Epidermal melanocyte (primary cell): Measurements from ENCODE around the gene DLEC1.
"Not testable (repeated sequence)": the region's sequence is repeated elsewhere in the genome, so short reads cannot be mapped to it uniquely, and the experiment has no call there.

Experiments
- DNase-seq: peaks from one replicate; pipeline ENCODE4 v3.0.0; 2011; ENCODE audit warnings: low spot score; ENCODE audit not compliant: insufficient read length

The DLEC1 gene

DNA sequence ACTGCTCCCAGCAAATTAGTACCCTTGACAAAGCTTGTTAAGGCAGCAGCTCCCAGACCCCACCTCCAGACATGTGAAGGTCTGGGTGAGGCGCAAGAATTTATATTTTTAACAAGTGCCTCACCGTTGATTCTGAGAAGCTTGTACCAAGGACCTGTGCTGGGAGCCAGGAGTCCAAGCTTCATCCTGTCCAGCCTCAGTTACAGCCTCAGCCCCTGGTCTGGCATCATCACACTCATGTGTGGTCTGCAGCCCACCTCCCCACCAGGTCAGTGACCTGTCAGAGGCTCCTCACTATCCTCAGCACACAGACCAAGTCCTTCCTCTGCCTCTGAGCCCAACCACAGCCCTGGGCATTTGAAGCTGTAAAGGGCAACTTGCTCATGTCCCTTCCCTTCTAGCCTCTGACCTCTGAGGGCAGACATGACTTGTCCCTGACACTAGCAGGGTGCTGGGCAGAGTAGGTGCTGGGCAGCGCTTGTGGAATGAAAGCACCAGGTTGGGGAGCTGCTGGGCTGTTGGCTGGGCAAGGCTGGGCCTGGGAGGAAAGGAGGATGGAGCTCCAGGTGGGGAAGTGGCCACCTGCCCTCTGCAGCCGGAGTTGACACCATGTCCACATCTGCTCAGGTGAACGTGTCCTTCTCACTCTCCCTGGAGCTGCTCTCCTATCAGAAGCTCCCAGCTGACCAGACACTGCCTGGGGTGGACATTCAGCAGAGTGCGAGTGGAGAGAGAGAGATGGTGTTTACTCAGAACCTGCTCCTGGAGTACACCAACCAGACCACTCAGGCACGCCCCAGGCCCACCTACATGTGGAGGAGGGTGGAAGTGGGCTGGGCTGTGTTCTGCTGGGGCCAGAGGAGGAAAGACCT, 81.0 kb downstream of the DLEC1 start:
- no peak for DNase-seq

DNA sequence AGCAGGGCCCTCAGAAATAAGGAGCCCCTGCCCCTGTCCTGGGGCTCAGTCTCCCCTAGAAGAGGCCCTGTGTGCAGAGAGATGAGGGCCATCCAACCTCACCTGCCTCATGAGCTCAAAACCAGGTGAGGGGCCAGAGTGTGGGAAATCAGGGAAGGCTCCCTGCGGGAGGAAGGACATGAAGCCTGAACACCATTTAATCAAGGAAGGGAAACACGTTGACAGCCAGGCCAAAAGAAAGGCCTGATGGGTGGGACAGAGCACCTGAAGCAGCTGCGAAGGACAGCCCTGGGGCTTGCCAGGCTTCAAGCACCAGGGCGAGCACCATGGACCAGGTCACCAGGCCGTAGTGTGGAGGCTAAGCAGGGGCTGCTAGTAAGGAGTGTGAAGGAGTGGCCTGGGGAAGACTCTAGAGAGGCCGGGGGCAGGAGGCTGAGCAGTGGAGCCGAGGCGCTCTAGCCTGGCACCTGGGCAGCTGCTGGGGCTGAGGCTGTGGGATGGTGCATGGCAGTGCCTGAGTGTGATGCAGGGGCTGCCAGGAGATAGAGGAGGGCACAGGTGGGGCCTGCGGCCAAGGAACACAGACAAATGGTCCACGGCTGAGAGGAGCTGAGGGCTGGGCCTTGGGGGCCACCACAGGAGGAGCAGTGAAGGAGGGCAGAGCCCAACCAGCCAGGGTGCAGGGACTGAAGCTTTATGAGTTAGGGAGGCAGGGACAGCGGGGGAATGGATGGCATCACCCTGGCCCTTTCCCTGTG, 81.9 kb downstream of the DLEC1 start:
- DNase-seq = no peak

DNA sequence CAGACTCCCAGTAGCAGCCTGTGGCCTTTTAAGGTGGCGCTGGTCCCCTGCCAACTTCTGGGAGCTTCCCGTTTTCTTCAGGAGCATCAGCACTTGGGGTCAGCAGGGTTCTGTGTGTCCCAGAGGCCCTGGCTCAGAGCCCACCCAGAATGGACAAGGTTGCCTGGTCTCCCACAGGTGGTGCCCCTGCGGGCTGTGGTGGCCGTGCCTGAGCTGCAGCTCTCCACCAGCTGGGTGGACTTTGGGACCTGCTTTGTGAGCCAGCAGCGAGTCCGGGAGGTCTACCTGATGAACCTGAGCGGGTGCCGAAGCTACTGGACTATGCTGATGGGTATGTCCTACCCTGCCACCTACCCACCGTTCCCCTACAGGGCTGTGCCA, 82.4 kb downstream of the DLEC1 start:
- no peak for DNase-seq

DNA sequence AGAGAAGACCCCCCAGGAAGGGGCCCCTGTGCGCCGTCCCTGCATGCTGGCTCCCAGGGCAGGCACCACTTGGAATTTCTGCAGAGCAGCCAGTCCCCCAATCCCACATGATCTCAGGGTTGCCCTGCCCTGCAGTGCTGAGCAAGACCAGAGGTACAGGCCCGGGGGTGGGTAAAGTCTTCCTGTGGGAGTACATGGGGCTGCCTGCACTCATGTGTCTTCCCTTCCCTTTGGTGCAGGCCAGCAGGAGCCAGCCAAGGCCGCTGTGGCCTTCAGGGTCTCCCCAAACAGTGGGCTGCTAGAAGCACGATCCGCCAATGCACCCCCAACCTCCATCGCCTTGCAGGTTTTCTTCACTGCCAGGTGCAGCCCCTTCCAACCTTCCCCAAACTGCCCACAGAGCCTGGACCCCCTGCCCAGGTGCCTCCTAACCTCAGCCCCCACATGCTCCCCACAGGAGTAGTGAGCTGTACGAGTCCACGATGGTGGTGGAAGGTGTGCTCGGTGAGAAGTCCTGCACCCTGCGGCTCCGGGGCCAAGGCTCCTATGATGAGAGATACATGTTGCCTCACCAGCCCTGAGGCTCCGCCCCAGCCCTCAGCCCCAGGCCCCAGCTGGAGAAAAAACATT, 82.9 kb downstream of the DLEC1 start:
- no peak for DNase-seq

DNA sequence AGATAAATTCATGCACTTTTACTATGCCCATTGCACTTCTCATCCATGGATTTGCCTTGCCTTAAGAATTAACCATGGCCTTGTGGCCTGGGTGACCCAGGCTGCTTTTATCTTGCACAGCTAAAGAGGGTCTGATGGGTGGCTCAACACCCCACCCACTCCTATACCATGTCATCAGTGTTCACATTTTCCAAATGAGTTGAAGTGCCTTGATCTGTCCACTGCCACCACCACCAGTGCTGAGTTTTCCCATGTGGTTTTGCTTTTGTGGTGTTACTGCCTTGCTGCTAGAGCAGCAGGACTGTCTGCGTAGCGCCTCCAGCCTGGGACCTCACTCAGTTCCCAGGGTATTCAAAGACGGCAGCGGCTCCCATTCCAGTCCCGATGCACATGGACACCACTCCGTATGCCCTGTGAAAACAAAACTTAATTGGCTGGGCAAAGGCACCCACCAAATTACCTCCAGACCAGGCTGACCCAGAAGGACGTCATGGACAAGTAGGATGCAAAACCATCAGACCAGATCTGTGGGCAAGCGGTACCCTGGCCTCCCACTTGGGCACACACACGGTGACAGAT, 83.8 kb downstream of the DLEC1 start:
- DNase-seq = no peak

DNA sequence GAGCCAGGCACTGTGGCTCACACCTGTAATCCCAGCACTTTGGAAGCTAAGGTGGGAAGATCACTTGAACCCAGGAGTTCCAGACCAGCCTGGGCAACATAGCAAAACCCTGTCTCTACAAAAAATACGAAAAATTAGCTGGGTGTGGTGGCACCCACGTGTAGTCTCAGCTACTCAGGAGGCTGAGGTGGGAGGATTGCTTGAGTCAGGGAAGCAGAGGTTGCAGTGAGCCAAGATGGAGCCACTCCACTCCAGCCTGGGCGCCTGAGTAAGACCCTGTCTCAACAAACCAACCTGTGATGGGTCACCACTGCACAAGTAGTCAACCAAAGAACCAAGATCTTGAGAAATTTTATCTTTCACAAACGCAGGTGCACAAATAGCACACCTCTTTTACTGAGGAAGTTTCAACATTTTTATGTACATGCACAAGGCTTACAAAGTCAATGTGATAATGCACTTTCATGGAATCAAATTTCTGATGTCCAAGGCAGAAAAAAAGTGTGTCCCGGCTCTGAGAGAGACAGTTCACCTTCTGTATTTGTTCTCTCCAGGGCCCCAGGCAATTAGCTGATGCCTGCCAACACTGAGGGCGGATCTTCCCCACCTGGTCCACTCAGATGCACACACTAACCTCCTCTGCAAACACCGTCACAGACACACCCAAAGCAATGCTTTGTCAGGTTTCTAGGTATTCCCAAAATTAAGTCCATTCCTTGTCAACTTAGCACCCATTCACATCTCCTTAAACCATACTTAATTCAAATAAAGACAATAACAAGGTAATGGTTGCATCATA, 85.5 kb downstream of the DLEC1 start:
- no peak for DNase-seq

DNA sequence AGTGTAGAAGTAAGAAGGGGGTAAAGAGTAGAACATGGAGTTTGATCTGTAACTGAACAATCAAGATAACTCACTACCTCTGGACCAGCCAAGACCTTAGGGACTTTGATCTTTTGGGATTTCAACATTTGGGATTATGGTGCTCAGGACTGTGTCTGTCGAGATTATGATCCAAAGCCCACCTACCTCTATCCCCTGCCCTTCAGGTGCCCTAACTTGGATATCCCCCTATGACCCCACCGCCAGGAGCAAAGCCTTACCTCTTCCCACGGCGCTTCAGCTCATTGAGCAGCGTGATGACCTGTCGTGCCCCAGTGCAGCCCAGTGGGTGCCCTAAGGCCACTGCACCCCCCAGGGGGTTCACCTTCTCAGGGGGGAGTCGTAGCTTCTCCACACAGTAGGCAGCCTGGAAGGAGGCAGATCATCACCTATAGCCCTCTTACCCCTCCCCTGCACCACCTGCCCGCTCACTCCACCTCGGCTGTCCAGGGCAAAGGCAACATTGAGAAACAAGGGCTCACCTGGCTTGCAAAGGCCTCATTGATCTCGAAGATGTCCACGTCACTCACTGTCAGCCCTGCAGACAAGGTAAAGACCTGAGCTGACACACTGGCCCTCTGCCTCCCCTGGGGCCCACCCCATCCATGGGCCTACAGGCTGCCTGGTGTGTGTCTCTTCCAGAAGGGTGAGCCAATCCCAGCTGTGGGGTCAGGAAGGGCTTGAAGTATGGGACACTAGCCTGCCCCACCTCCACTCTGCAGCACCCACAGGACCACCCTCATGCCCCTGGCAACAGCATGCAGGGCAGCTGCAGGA, 86.5 kb downstream of the DLEC1 start:
- no peak for DNase-seq

DNA sequence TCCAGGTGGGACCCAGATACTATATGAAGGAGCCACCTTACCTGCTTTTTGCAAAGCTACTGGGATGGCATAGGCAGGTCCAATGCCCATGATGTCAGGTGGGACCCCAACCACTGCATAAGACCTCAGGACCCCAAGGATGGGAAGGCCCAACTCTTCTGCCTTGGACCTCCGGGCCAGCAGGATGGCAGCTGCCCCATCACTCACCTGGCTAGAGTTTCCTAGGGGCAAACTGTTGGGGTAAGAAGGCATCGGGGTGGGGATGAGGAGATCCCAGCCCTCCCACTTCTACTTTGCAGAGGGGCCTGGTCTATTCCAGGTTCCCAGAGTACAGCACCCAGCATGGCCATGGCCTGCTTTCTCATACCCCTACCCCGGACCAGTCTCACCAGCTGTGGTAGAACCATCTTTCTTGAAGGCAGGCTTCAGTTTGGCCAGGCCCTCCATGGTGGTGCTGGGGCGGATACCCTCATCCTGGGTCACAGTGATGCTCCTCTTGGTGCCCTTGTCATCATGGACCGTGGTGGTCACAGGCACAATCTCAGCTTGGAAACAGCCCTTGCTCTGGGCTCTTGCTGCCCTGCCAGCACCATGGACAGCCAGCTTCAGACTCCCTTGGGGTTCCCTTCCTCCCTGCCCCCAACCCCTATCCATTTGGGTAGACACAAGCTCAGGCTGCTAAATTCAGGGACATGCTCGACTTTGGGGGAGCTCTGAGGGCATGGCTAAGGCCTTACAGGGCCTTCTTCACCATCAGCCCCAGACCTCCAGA, 87.3 kb downstream of the DLEC1 start:
- no peak for DNase-seq

DNA sequence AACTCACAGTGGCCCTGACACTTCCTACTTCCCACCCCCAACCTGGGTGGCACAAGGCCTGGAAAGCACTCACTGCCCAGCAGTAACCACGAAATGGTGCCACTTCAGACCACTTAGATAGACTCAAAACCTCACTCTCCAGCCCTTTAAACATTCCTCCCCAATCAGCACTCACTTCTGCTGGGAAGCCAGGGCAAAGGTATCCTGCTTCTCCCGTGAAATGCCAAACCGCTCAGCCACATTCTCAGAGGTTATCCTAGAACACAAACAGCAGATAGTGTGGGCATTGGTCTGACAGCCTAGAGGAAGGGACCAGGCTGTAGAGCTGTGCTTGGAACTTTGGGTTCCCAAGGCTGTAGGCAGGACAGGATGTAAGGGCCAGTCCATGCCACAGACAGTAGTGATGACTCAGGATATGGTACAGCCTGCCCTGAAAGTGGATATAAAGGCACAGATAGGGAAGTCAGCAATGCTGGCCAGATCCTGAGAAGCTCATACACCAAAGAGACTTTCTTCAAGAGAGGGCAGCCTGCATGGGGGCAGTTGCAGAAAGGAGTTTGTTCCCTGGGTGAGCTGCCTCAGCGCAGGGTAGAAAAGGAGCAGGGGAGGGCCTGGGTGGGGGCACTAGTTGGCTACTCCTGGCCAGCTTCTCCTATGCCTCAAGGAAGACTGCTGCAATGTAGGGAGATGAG, 88.7 kb downstream of the DLEC1 start:
- no peak for DNase-seq

DNA sequence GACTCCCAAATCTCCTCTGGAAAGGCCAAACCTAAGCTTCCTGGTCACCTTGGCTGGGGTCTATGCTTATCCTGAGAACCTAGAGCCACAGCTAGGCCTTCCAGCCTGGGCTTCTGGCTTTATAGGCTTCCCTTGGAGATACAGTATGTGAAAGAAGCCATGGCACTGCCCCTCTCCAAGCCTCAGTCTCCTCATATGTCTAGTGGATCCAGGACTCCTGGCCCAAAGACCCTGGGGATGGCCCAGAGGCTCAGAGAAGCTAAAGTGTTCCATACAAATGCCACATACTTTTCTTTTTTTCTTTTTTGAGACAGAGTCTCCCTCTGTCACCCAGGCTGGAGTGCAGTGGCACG, 89.3 kb downstream of the DLEC1 start:
- DNase-seq = no peak

DNA sequence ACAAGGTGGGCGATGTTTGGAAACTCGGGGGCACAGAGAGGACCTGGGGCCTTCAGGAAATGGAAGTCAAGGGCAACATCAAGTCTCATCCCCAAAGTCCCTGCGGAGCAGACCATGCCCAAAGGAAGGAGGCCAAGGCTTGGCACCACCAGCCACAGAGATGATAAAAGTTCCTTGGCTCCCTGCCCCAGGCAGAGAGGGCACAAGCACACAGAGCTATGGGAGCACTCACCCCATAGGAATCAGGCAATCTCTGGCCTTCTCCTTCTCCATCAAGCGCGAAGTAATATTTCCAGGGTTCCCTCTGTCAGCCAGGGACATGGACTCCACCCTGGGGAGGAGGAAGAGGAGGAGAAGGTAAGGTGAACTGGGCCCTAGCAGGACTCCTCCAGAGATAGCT, 90.0 kb downstream of the DLEC1 start:
- no peak for DNase-seq

DNA sequence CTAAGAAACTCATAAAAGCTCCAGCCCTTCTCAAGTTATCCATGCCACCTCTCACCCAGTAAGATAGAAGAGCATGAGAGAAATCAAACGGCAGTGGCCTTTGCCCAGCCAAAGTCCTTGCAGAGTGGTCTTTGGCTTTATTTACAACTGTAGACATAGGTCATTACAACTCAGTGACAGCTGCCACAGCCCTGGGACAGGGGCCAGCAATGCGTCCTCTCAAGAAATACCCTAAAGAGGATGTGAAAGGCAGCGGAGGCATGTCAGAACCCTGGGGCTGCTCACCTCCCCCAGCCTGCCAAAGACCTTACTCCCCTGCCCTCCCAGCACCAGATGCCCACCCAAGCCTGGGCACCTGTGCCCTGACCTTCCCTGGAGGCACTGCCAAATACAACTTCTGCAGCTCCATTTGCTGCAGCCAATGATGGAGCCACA, 91.6 kb downstream of the DLEC1 start:
- DNase-seq = no peak

DNA sequence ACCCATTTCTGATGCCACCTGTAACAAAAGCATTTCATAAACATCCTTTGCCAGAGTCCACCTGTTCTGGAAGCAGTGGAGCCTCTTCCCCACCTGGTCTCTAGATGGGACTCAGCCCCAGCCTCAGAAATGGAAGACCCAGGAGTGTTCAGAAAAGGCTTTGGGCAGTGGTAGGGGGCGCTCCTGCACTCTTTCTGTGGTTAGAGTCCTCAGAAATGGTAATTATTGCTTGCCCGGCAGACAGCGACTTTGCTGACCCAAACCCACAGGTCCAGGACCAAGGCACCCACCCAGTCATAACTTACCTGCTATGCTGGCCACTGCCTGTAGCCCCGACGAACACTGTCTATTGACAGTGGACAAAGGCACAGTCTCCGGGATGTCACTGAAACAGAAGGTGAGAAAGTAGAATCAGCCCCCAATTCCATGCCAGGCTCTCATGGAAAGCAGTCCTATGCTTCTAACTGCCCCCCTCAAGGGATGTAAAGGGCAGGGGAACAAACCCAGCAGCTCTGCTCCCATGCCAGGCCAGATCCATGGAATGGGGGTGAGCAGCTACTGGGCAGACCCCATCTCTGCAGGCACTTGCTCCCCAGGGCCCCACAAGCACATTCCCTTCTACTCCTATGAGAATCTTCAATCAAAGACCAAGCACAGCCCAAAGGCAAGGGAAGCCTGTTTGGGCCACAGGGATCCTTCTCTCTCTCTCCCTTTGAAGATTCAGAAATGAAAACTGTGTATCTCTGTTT, 92.8 kb downstream of the DLEC1 start:
- no peak for DNase-seq

DNA sequence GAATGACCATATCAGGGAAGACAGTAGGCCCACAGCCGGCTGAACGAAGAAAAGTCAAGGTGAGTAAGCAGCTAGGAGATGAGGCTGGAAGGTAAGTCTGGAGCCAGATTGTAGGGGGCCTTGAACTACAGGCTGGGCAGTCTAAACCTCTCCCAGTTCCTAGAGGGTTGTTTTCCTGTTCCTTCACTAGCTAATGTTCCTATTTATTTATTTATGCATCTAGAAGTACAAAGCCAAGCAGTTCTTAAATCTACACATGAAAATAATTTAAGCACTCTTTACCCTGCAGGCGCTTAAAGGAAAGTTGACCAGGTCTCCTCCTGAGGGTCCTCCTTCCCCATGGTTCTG, 94.2 kb downstream of the DLEC1 start:
- DNase-seq = no peak

DNA sequence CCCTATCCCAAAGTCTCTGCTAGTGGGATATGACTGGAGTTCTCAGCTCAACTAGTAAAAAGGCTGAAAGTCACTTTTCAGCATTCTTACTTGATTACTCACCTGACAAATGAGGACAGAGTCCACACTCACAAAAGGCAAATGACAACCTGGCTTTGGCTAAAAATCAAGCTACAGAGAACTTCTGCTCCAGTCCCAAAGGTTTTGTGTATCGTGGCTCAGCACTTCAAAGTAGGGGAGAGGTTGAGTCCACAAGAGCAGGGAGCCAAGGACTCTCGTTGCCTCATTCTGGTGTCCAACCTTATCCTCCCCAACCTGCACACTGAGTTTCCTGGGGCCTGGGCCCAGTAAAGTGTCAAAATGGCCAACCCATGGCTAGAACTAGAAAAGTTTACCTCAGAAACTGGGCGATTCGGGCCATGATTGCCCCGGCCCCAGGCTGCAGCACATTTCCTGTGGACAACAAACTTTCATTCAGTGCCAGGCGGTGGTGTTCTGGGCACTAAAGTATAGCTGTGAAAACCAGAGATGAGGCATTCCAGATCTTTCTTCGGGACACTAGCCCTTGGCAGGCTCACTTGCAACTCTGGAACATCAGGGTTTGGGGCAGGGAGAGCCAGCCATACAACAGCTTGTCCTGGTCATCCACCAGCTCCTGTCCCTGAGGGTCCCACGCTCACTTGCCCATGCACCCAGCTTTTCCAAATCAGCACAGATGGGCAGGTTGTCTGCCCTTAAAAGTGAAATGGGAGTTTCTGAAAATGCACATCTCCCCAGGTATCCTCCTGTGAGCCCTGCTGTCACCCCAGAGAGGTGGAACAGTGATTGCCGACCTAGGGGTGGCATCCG, 94.8 kb downstream of the DLEC1 start:
- DNase-seq = no peak

DNA sequence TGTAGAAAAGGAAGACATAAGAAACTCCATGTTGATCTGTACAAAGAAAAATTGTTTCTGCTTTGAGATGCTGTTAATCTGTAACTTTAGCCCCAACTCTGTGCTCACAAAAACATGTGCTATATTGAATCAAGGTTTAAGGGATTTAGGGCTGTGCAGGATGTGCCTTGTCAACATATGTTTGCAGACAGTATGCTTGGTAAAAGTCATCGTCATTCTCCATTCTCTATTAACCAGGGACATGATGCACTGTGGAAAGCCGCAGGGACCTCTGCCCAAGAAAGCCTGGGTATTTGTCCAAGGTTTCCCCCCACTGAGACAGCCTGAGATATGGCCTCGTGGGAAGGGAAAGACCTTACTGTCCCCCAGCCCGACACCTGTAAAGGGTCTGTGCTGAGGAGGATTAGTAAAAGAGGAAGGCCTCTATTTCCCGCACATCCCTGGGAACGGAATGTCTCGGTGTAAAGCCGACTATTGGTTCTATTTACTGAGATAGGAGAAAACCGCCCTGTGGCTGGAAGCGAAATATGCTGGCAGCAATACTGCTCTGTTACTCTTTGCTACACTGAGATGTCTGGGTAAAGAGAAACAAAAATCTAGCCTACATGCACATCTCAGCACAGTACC, 95.6 kb downstream of the DLEC1 start:
- DNase-seq = not testable (repeated sequence)
